ENCODE results near the gene HNMT. TPM values are rescaled to one million over a fixed set of nuclear protein-coding genes. Genes with fewer than 3 reads are reported as not detected.

HNMT gene
- total and polyA plus RNA-seq, 2 of the 13 experiments (the other 11 are each of a cell fraction or from before 2014, with no cell fraction given): 279 to 309 TPM

- POLR2A ChIA-PET: interaction anchor here (1.2 to 2.5 kb wide), 3 partner anchors 16 to 53 kb away, joined by 3 to 10 read pairs (median 4); partner anchors contain the start of gene HNMT
- BruUV-seq (replicated peaks): no TSS peak
- CTCF ChIA-PET (ENCODE audit: low intra/inter-chr PET ratio, low total read pairs): no interaction called here
Observed at GRCh38 chr2:138016351-138017087, 52.2 kb downstream of the HNMT start.

More at GRCh38 chr2:138016351-138017087, 52.2 kb downstream of the HNMT start:
- FAIRE-seq (no peak), DNase-seq (ENCODE audit: low spot score) (no peak), ATAC-seq (no peak)
- Histone ChIP-seq H3K27me3 (ENCODE audit: control insufficient read depth in 1 of 2, insufficient read depth in 2 of 2, low read length in 2 of 2) (no peaks in the 10 kb centered on the region), H3K4me2 (ENCODE audit: low read depth, low read length) (no peak overlapping the region), H4K20me1 (ENCODE audit: insufficient read depth, low read length) (no peaks in the 10 kb centered on the region), H3K9ac (ENCODE audit: insufficient read depth, low read depth, low read length) (no peak overlapping the region), H2AFZ (ENCODE audit: low read length) (no peak overlapping the region), H3K4me1 (ENCODE audit: insufficient read depth, low read length) (no peaks in the 10 kb centered on the region), H3K36me3 (replicated peaks in 1 of 2; ENCODE audit: control insufficient read depth in 1 of 2, insufficient read depth in 2 of 2, low read length in 2 of 2) (peaks cover 6 to 21% of the 10 kb centered on the region in 2 experiments), H3K4me3 (replicated peaks in 1 of 3; ENCODE audit: insufficient read depth in 1 of 3, low read depth in 2 of 3, low read length in 3 of 3) (no peak overlapping the region), H3K9me3 (ENCODE audit: low read length) (no peaks in the 10 kb centered on the region), H3K79me2 (ENCODE audit: insufficient read depth, low read length) (no peaks in the 10 kb centered on the region), H3K27ac (ENCODE audit: extremely low read length, insufficient read depth, low read length) (no peak overlapping the region)
- TF ChIP-seq ZNF367 (CRISPR knock-in tag; IDR thresholded peaks at IDR 0.05; ENCODE audit: borderline replicate concordance): no peak
- TF ChIP-seq ZBTB38 (CRISPR knock-in tag; IDR thresholded peaks at IDR 0.05): no peak
- TF ChIP-seq HMGXB4 (CRISPR knock-in tag; IDR thresholded peaks at IDR 0.05; ENCODE audit: borderline replicate concordance in 1 of 2, low read depth in 1 of 2): no peak
- TF ChIP-seq TCF12 (IDR thresholded peaks at IDR 0.05): no peak
- TF ChIP-seq TCF12 (CRISPR knock-in tag; IDR thresholded peaks at IDR 0.05): no peak
- TF ChIP-seq ZNF891 (CRISPR knock-in tag; IDR thresholded peaks at IDR 0.05): no peak
- no peak for TF ChIP-seq U2AF1 (optimal IDR thresholded peaks at IDR 0.05; ENCODE audit: low read depth, low read length)
- no peak for TF ChIP-seq DMAP1 (CRISPR knock-in tag; IDR thresholded peaks at IDR 0.05)
- no peak for TF ChIP-seq BRD4 (CRISPR knock-in tag; IDR thresholded peaks at IDR 0.05)
- no peak for TF ChIP-seq ZFP1 (CRISPR knock-in tag; IDR thresholded peaks at IDR 0.05)
- TF ChIP-seq IKZF1 (IDR thresholded peaks at IDR 0.05): no peak
- TF ChIP-seq ZNF20 (CRISPR knock-in tag; IDR thresholded peaks at IDR 0.05): no peak
- no peak for TF ChIP-seq ZBTB44 (CRISPR knock-in tag; IDR thresholded peaks at IDR 0.05)
- TF ChIP-seq ZNF737 (CRISPR knock-in tag; IDR thresholded peaks at IDR 0.05; ENCODE audit: borderline replicate concordance): no peak
- no peak for TF ChIP-seq TCF7L2 (IDR thresholded peaks at IDR 0.05; ENCODE audit: low read depth, low read length)
- TF ChIP-seq ZMAT3 (CRISPR knock-in tag; conservative IDR thresholded peaks at IDR 0.05): no peak
- no peak for TF ChIP-seq XRCC5 (optimal IDR thresholded peaks at IDR 0.05; ENCODE audit: low read length)
- 97% methylated on average over 3 of the region's 3 CpGs for WGBS (ENCODE audit: low lambda C conversion rate)
- in situ Hi-C loops (cut with HindIII; ENCODE audit: extremely low pct_ligation_motif_present, low pct_unique_long_range_greater_than_20kb) (no loop called here), intact Hi-C loops (cut with micrococcal nuclease; ENCODE audit: unreplicated experiment) (loop anchor here (5.0 kb wide), 1 partner anchor 66 kb away; no protein-coding TSS in a partner anchor)

Measured in HepG2 (cell line).